Omental fat pad (tissue), 4 donors: ENCODE data around the gene DIP2C. TPM values are rescaled to one million over a fixed set of nuclear protein-coding genes. Genes with fewer than 3 reads are reported as not detected.

Source experiments
- ATAC-seq: fragments of 150-250 bp; one replicate; pipeline ENCODE4 v1.9.1; 2016; ENCODE audit warnings: mild to moderate bottlenecking, moderate library complexity; ENCODE audit not compliant: low FRiP score
- DNase-seq: peaks from one replicate; pipeline ENCODE4 v3.0.0-alpha.2; 2019; ENCODE audit warnings: low spot score
- total RNA-seq, 4 donors: library from RNA; depleted of rRNA; stranded (reverse); fragments of >200 nt; gene quantifications; one replicate each; pipeline ENCODE4 v1.1.0, GENCODE V29; 2016
- TF ChIP-seq, protein P1 (sequence below), 3 donors: fragments of 450-650 bp; IDR thresholded peaks; one replicate each; pipeline ENCODE4 v1.5.1; 2016 to 2017; ENCODE audit warnings: antibody characterized with exemption in 3 of 3, mild to moderate bottlenecking in 3 of 3, moderate library complexity in 2 of 3

Gene DIP2C
- total RNA-seq, 4 donors from 2014 or later = 19.7 to 56.5 (median 31.1) TPM

GRCh38 chr10:609868-610545, 79.5 kb downstream of the DIP2C start:
- DNase-seq (no peak), ATAC-seq (no peak)
- TF ChIP-seq, protein P1, sequence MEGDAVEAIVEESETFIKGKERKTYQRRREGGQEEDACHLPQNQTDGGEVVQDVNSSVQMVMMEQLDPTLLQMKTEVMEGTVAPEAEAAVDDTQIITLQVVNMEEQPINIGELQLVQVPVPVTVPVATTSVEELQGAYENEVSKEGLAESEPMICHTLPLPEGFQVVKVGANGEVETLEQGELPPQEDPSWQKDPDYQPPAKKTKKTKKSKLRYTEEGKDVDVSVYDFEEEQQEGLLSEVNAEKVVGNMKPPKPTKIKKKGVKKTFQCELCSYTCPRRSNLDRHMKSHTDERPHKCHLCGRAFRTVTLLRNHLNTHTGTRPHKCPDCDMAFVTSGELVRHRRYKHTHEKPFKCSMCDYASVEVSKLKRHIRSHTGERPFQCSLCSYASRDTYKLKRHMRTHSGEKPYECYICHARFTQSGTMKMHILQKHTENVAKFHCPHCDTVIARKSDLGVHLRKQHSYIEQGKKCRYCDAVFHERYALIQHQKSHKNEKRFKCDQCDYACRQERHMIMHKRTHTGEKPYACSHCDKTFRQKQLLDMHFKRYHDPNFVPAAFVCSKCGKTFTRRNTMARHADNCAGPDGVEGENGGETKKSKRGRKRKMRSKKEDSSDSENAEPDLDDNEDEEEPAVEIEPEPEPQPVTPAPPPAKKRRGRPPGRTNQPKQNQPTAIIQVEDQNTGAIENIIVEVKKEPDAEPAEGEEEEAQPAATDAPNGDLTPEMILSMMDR (IDR thresholded peaks at IDR 0.05) = no peak

DNA sequence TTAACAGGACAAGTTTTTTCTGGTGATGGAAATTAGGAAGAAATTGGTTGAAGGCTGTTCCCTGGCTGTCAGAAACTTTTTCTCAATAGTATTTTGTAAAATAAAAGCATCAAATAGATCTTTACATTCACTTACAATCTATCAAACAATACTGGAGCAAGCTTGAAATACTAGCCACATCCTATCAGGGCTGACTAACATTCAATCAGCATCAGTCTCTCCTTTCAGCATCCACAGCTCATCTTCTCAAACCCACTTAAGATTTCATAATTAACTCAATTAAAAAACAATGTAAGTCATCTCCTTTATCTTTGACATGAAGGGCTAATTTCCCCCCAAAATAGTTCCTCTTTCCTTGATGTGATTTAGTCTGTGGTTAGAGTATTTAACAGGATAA, 80.2 kb downstream of the DIP2C start:
- no peak for DNase-seq
- no peak for ATAC-seq
- TF ChIP-seq, protein P1 (IDR thresholded peaks at IDR 0.05) = no peak

GRCh38 chr10:608331-609261, 80.9 kb downstream of the DIP2C start:
- no peak for ATAC-seq
- TF ChIP-seq, protein P1 (IDR thresholded peaks at IDR 0.05) = no peak
- DNase-seq = no peak

- DNase-seq (no peak), ATAC-seq (no peak)
- TF ChIP-seq, protein P1 (IDR thresholded peaks at IDR 0.05) = no peak
These were observed 81.8 kb downstream of the DIP2C start for GRCh38 chr10:607545-608185.

GRCh38 chr10:606762-607544, 82.5 kb downstream of the DIP2C start:
- DNase-seq (no peak), ATAC-seq (no peak)
- TF ChIP-seq, protein P1 (IDR thresholded peaks at IDR 0.05) = no peak

GRCh38 chr10:605632-606325, 83.7 kb downstream of the DIP2C start:
- ATAC-seq = no peak
- TF ChIP-seq, protein P1 (IDR thresholded peaks at IDR 0.05) = no peak

More at GRCh38 chr10:605632-606325, 83.7 kb downstream of the DIP2C start:
- no peak for DNase-seq
